Neural progenitor cell (in vitro differentiated cells): Measurements from ENCODE around the gene SLC24A4.

ENCODE experiments used
- CTCF ChIP-seq: fragments of 200-600 bp; sonication (generic); IDR thresholded peaks from 2 replicates; pipeline ENCODE4 v1.5.1; 2017; ENCODE audit warnings: antibody characterized with exemption, mild to moderate bottlenecking
- EZH2phosphoT487 ChIP-seq: fragments of 200-600 bp; sonication (generic); IDR thresholded peaks from 2 replicates; pipeline ENCODE4 v1.6.1; 2017; ENCODE audit warnings: antibody characterized with exemption

GRCh38 chr14:92539875-92540274 lies 216.9 kb downstream of the SLC24A4 start:
- TF ChIP-seq CTCF (no peak), EZH2phosphoT487 (no peak)
